Raji (cell line): ENCODE data around the gene MED9.

Experiments
- POLR2A ChIP-seq: IDR thresholded peaks from 2 replicates; pipeline ENCODE4 v1.6.1; 2011; ENCODE audit warnings: low read depth, low read length, control low read depth; ENCODE audit not compliant: insufficient read depth

MED9 gene

GRCh38 chr17:17541640-17542001 lies 64.8 kb downstream of the MED9 start:
- no peak for TF ChIP-seq POLR2A
